HepG2 (cell line): ENCODE results near the gene ADGRB2. TPM values are rescaled to one million over a fixed set of nuclear protein-coding genes. Genes with fewer than 3 reads are reported as not detected.

Experiments
- ATAC-seq: fragments of 200-7000 bp; cut with Tn5 transposase; 3 replicates; pipeline ENCODE4 v1.9.1; 2020; ENCODE audit warnings: mild to moderate bottlenecking, moderate library complexity
- BruUV-seq: library from RNA; stranded (reverse); fragments of 400-500 nt; replicated peaks from 2 replicates; lab custom pipeline; 2021; lab: Mats Ljungman, UMichigan
- CTCF ChIA-PET: fragments of 300-600 bp; formaldehyde crosslinking; extraction: SDS; loops from one replicate; lab custom pipeline; 2021; ENCODE audit warnings: low total read pairs, inconsistent platforms, low intra/inter-chr PET ratio; lab: Yijun Ruan, JAX
- POLR2A ChIA-PET: fragments of 350-600 bp; sonication (Branson Sonifier 250); formaldehyde crosslinking; loops from one replicate; lab custom pipeline; 2020; ENCODE audit warnings: antibody characterized with exemption, inconsistent platforms; lab: Yijun Ruan, JAX
- DNase-seq: peaks from one replicate; pipeline ENCODE4 v3.0.0-alpha.2; 2015; ENCODE audit warnings: low spot score
- FAIRE-seq: peaks from 3 replicates; lab custom pipeline; 2011; peaks lifted over from hg19 to GRCh38; lab: Jason Lieb, UNC
- H2AFZ ChIP-seq: one replicate; pipeline ENCODE4 v1.6.1; 2011; ENCODE audit warnings: low read length, inconsistent platforms
- H3K27ac ChIP-seq: fragments of 300-600 bp; 3 replicates; pipeline ENCODE4 v1.8.0; 2011; ENCODE audit warnings: mixed run types, mild to moderate bottlenecking, mixed read lengths, low read length, inconsistent platforms; ENCODE audit not compliant: insufficient read depth; ENCODE audit errors: extremely low read length
- H3K27me3 ChIP-seq, 2 experiments: fragments of 200-600 bp in 1 of 2; 2 replicates in 1 of 2; 3 replicates in 1 of 2; pipeline versions ENCODE4 v1.6.0 to v1.8.0; 2011; ENCODE audit warnings: low read length in 2 of 2, mild to moderate bottlenecking in 2 of 2, moderate library complexity in 2 of 2, inconsistent platforms in 1 of 2; ENCODE audit not compliant: insufficient read depth in 2 of 2, control insufficient read depth in 1 of 2
- H3K36me3 ChIP-seq, 2 experiments: fragments of 200-600 bp in 1 of 2; replicated peaks in 1 of 2; 2 replicates in 1 of 2; 3 replicates in 1 of 2; pipeline versions ENCODE4 v1.5.1 to v1.8.0; 2011; ENCODE audit warnings: low read length in 2 of 2, inconsistent platforms in 1 of 2; ENCODE audit not compliant: insufficient read depth in 2 of 2, control insufficient read depth in 1 of 2
- H3K4me1 ChIP-seq: 2 replicates; pipeline ENCODE4 v1.5.1; 2012; ENCODE audit warnings: low read length, inconsistent platforms; ENCODE audit not compliant: insufficient read depth
- H3K4me2 ChIP-seq: 2 replicates; pipeline ENCODE4 v1.6.0; 2011; ENCODE audit warnings: low read depth, low read length, inconsistent platforms
- H3K4me3 ChIP-seq, 3 experiments: fragments of 200-600 bp in 1 of 3; sonication (generic), shearing (Covaris generic) in 1 of 3; replicated peaks in 1 of 3; 2 replicates each; pipeline ENCODE4 v1.5.1; 2011 to 2016; ENCODE audit warnings: low read length in 3 of 3, inconsistent platforms in 2 of 3, low read depth in 2 of 3, mild to moderate bottlenecking in 2 of 3, control low read depth in 1 of 3, mixed read lengths in 1 of 3; ENCODE audit not compliant: insufficient read depth in 1 of 3
- H3K79me2 ChIP-seq: one replicate; pipeline ENCODE4 v1.6.1; 2011; ENCODE audit warnings: low read length, inconsistent platforms; ENCODE audit not compliant: insufficient read depth
- H3K9ac ChIP-seq: 2 replicates; pipeline ENCODE4 v1.6.0; 2011; ENCODE audit warnings: mild to moderate bottlenecking, low read depth, low read length, inconsistent platforms; ENCODE audit not compliant: insufficient read depth
- H3K9me3 ChIP-seq: 2 replicates; pipeline ENCODE4 v1.5.1; 2012; ENCODE audit warnings: mild to moderate bottlenecking, low read length
- H4K20me1 ChIP-seq: 2 replicates; pipeline ENCODE4 v1.6.0; 2011; ENCODE audit warnings: inconsistent platforms, mild to moderate bottlenecking, low read length, moderate library complexity; ENCODE audit not compliant: insufficient read depth
- ATF3 ChIP-seq: sonication (generic); formaldehyde crosslinking; IDR thresholded peaks from 2 replicates; pipeline ENCODE4 v1.4.0; 2020; ENCODE audit warnings: missing genetic modification reagents
- MED1 ChIP-seq: sonication (generic); formaldehyde crosslinking; IDR thresholded peaks from 2 replicates; pipeline ENCODE4 v1.4.0; 2020; ENCODE audit warnings: missing genetic modification reagents
- MEF2D ChIP-seq: sonication (generic); formaldehyde crosslinking; IDR thresholded peaks from 2 replicates; pipeline ENCODE4 v1.5.1; 2020; ENCODE audit warnings: mild to moderate bottlenecking, missing genetic modification reagents
- TFDP2 ChIP-seq: sonication (generic); formaldehyde crosslinking; IDR thresholded peaks from 2 replicates; pipeline ENCODE4 v1.4.0; 2020; ENCODE audit warnings: missing genetic modification reagents
- ZFP91 ChIP-seq: sonication (generic); formaldehyde crosslinking; IDR thresholded peaks from 2 replicates; pipeline ENCODE4 v1.9.0; 2022; ENCODE audit warnings: missing genetic modification reagents, mild to moderate bottlenecking, borderline replicate concordance
- ZNF367 ChIP-seq: sonication (generic); formaldehyde crosslinking; IDR thresholded peaks from 2 replicates; pipeline ENCODE4 v1.4.0; 2020; ENCODE audit warnings: missing genetic modification reagents, borderline replicate concordance
- WGBS: methylation state at CpG from one replicate; pipeline ENCODE4 v1.1.6; 2017; ENCODE audit warnings: low lambda C conversion rate; 5-methylcytosine and 5-hydroxymethylcytosine counted together
- in situ Hi-C: cut with HindIII; loops from 2 replicates; pipeline ENCODE4 v1.10.0; 2017; ENCODE audit warnings: low pct_unique_long_range_greater_than_20kb; ENCODE audit not compliant: extremely low pct_ligation_motif_present
- intact Hi-C: fragments of 100-400 bp; cut with micrococcal nuclease; formaldehyde crosslinking; loops from one replicate; pipeline ENCODE4 v1.10.0; 2022; ENCODE audit not compliant: unreplicated experiment
- polyA plus RNA-seq, 8 experiments: library from polyadenylated mRNA; depleted of rRNA in 3 of 8; stranded (reverse) in 7 of 8; unstranded in 1 of 8; fragments of >200 nt; fragmentation: Illumina TruSeq in 4 of 8; extraction: Trizol in 4 of 8; gene quantifications; 2 replicates each; pipeline versions ENCODE4 v1.2.1 to v1.2.3, GENCODE V29; 2011 to 2016; ENCODE audit warnings: low read depth in 4 of 8, missing spikeins in 1 of 8, mixed read lengths in 1 of 8; ENCODE audit not compliant: insufficient read depth in 1 of 8
- total RNA-seq, 5 experiments: library from RNA; depleted of rRNA; stranded (reverse); fragments of >200 nt; fragmentation: Illumina TruSeq; extraction: Trizol; gene quantifications; 2 replicates each; pipeline ENCODE4 v1.2.3, GENCODE V29; 2016; ENCODE audit warnings: low read depth in 1 of 5

ADGRB2 gene
- total and polyA plus RNA-seq, 2 of the 13 experiments (the other 11 are each of a cell fraction or from before 2014, with no cell fraction given) = 0.03 to 0.09 TPM

- no peak for FAIRE-seq
- Histone ChIP-seq H3K36me3 (no peaks in the 10 kb centered on the region), H3K9ac (no peak overlapping the region), H3K27me3 (no peaks in the 10 kb centered on the region), H3K4me1 (no peaks in the 10 kb centered on the region), H3K4me2 (no peak overlapping the region), H3K9me3 (no peaks in the 10 kb centered on the region), H4K20me1 (no peaks in the 10 kb centered on the region), H3K79me2 (no peaks in the 10 kb centered on the region), H2AFZ (no peak overlapping the region), H3K4me3 (no peak overlapping the region), H3K27ac (no peak overlapping the region)
- intact Hi-C loops = no loop called here
- in situ Hi-C loops = no loop called here
- BruUV-seq = no TSS peak
- CTCF ChIA-PET = no interaction called here
- 46% methylated on average over 2 of the region's 2 CpGs for WGBS
- DNase-seq = no peak
- no peak for TF ChIP-seq ZNF367 (CRISPR knock-in tag)
- TF ChIP-seq MED1 (CRISPR knock-in tag) = no peak
- TF ChIP-seq ZFP91 = no peak
- TF ChIP-seq ATF3 (CRISPR knock-in tag) = no peak
- TF ChIP-seq TFDP2 = no peak
- no peak for TF ChIP-seq MEF2D (CRISPR knock-in tag)
- no peak for ATAC-seq
- POLR2A ChIA-PET = interaction anchor here (1.2 to 2.1 kb wide), 2 partner anchors 26 to 36 kb away, joined by 3 to 7 read pairs; partner anchors contain the start of gene COL16A1
These were observed 85.0 kb downstream of the ADGRB2 start for GRCh38 chr1:31679091-31679490.
